Measurements from ENCODE around the gene PEX11A. TPM values are rescaled to one million over a fixed set of nuclear protein-coding genes. Genes with fewer than 3 reads are reported as not detected.
A peak's percentile ranks its signal among the peaks of the same experiment; 100 is the strongest.

Gene PEX11A
- total RNA-seq, 2 donors from 2014 or later = 2.7 to 4.0 TPM

DNA sequence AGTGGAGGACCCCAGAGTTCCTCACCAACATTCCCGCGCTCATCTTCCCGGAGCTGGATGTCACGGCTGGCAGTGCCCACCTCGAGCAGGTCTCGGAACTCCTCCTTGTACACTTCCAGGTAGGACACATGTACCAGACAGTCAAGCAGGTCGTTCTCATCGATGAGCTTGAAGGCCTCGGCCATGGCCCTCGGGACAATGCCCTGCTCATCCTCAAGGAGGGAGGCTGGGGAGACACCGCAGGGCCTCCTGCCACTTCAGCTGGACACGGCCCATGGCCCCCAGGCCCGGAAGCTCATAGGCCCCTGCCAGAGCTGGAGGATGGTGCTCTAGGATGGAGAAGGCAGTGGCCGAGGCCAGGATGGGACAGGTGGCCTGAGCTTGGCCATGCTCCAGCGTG is 40.8 kb downstream of the PEX11A start:
- Histone ChIP-seq H3K27ac (ENCODE audit: low read depth, low read length) (no peak overlapping the region), H3K9ac (ENCODE audit: extremely low read depth, low read length, poor library complexity, severe bottlenecking) (no peak overlapping the region), H3K4me1 (ENCODE audit: control insufficient read depth, insufficient read depth, low read length) (no peaks in the 10 kb centered on the region), H3K27me3 (ENCODE audit: control insufficient read depth, insufficient read depth, low read length, poor library complexity, severe bottlenecking) (no peaks in the 10 kb centered on the region), H3K36me3 (ENCODE audit: control insufficient read depth, insufficient read depth, low read length) (peaks cover 22% of the 10 kb centered on the region), H3K4me3 (ENCODE audit: low read length) (no peak overlapping the region), H3K9me3 (ENCODE audit: control insufficient read depth, low read length) (no peaks in the 10 kb centered on the region)
- H3K9me3 Mint-ChIP-seq = no peaks in the 10 kb centered on the region
- no peak overlapping the region for H3K27ac Mint-ChIP-seq
- H3K36me3 Mint-ChIP-seq (ENCODE audit: low read depth) = peaks cover 51% of the 10 kb centered on the region
- no peak overlapping the region for H3K4me3 Mint-ChIP-seq
- peaks cover 5% of the 10 kb centered on the region for H3K4me1 Mint-ChIP-seq
- TF ChIP-seq, protein P1, sequence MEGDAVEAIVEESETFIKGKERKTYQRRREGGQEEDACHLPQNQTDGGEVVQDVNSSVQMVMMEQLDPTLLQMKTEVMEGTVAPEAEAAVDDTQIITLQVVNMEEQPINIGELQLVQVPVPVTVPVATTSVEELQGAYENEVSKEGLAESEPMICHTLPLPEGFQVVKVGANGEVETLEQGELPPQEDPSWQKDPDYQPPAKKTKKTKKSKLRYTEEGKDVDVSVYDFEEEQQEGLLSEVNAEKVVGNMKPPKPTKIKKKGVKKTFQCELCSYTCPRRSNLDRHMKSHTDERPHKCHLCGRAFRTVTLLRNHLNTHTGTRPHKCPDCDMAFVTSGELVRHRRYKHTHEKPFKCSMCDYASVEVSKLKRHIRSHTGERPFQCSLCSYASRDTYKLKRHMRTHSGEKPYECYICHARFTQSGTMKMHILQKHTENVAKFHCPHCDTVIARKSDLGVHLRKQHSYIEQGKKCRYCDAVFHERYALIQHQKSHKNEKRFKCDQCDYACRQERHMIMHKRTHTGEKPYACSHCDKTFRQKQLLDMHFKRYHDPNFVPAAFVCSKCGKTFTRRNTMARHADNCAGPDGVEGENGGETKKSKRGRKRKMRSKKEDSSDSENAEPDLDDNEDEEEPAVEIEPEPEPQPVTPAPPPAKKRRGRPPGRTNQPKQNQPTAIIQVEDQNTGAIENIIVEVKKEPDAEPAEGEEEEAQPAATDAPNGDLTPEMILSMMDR (conservative IDR thresholded peaks at IDR 0.05) = no peak
- H3K27me3 Mint-ChIP-seq (ENCODE audit: insufficient read depth) = peaks cover 5% of the 10 kb centered on the region
- WGBS, 2 experiments (ENCODE audit: insufficient coverage in 1 of 2, insufficient read length in 1 of 2) = 95 to 97% methylated on average over 13 to 15 of the region's 15 CpGs
- no peak for DNase-seq

DNA sequence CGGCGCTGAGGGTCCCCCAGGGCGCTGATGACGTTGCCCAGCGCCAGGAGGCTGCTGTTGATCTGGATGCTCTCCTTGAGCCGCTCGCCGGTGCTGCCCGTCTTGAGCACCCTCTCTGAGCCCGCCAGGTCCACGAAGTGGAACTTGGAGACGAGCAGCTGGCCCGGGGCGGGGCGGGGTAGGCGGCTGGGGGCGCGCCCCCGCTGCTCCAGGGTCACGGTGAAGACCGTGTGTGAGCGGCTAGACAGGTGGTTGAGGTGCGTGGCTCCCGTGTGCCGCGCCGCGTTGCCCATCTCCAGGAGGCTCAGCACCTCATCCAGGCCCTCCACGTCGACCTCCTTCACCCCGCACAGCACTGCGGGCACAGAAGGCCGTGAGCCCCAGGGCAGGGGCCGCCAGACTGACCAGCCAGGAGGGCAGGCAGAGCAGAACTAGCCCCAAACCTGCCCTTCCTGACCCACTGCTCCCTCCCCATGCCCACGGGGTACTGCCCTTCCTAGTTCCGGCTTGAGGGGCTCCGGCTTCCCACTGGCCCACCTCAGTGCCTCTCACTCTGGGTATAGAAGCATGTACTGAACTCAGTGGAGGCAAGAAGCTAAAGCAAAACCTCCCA is 41.4 kb downstream of the PEX11A start:
- peaks cover 1% of the 10 kb centered on the region for H3K27me3 Mint-ChIP-seq (ENCODE audit: insufficient read depth)
- Histone ChIP-seq H3K27ac (ENCODE audit: low read depth, low read length) (no peak overlapping the region), H3K9me3 (ENCODE audit: control insufficient read depth, low read length) (no peaks in the 10 kb centered on the region), H3K36me3 (ENCODE audit: control insufficient read depth, insufficient read depth, low read length) (peaks cover 25% of the 10 kb centered on the region), H3K9ac (ENCODE audit: extremely low read depth, low read length, poor library complexity, severe bottlenecking) (no peak overlapping the region), H3K27me3 (ENCODE audit: control insufficient read depth, insufficient read depth, low read length, poor library complexity, severe bottlenecking) (no peaks in the 10 kb centered on the region), H3K4me3 (ENCODE audit: low read length) (no peak overlapping the region), H3K4me1 (ENCODE audit: control insufficient read depth, insufficient read depth, low read length) (no peaks in the 10 kb centered on the region)
- H3K9me3 Mint-ChIP-seq = no peaks in the 10 kb centered on the region
- no peak overlapping the region for H3K4me3 Mint-ChIP-seq
- no peaks in the 10 kb centered on the region for H3K4me1 Mint-ChIP-seq
- TF ChIP-seq, protein P1 (conservative IDR thresholded peaks at IDR 0.05) = no peak
- 93 to 97% methylated on average over 22 to 37 of the region's 37 CpGs for WGBS, 2 experiments (ENCODE audit: insufficient coverage in 1 of 2, insufficient read length in 1 of 2)
- DNase-seq = no peak
- peaks cover 51% of the 10 kb centered on the region for H3K36me3 Mint-ChIP-seq (ENCODE audit: low read depth)
- H3K27ac Mint-ChIP-seq = no peak overlapping the region

DNA sequence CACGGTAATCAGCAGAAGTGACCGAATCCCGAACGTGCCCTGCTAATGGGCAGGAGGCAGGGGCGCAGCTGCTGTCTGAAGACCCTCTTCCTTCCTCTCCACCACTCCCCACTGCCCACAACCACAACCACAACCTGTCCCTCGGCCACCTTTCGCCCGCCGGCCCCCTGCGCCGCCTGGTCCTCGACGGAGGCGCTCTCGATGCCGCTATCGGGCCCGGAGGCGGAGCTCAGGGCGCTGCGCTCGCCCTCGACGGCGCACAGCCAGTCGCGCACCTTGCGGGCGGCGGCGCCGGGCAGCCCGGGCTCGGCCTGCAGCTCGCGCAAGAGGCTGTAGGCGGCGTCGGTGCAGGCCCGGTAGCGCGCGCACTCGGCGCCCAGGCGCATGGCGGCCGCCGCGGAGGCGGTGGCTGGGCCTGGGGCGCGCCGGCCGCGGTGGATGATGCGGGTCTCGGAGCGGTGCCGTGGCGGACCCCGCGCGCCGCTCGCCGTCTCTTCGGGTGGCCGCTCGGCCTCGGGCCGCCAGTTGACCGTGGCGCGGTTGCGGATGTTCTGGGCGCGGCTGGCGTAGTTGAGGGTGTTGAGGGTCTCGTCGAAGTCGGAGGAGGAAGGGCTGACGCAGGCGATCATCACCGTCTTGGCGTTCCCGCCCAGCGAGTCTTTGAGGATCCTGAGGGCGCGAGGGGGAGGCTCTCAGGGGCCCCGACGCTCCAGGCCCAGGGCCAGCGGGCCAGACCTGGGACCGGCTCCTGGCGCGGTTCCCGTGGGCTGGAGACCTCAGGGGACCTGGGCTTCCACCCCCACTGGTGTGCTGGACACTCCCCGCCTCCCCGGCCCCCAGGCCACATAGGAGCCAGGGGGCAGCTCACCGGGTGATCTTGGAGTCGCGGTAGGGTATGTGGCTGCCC is 42.2 kb downstream of the PEX11A start:
- H3K9me3 ChIP-seq (ENCODE audit: control insufficient read depth, low read length) = no peaks in the 10 kb centered on the region
- Mint-ChIP-seq H3K9me3 (no peaks in the 10 kb centered on the region), H3K36me3 (ENCODE audit: low read depth) (peaks cover 57% of the 10 kb centered on the region), H3K27me3 (ENCODE audit: insufficient read depth) (peaks cover 1% of the 10 kb centered on the region), H3K4me3 (no peak overlapping the region), H3K27ac (no peak overlapping the region), H3K4me1 (no peaks in the 10 kb centered on the region)
- peaks cover 27% of the 10 kb centered on the region for H3K36me3 ChIP-seq (ENCODE audit: control insufficient read depth, insufficient read depth, low read length)
- no peak overlapping the region for H3K9ac ChIP-seq (ENCODE audit: extremely low read depth, low read length, poor library complexity, severe bottlenecking)
- WGBS, 2 experiments (ENCODE audit: insufficient coverage in 1 of 2, insufficient read length in 1 of 2) = 96 to 97% methylated on average over 44 to 102 of the region's 102 CpGs
- H3K27ac ChIP-seq (ENCODE audit: low read depth, low read length) = no peak overlapping the region
- no peaks in the 10 kb centered on the region for H3K4me1 ChIP-seq (ENCODE audit: control insufficient read depth, insufficient read depth, low read length)
- no peaks in the 10 kb centered on the region for H3K27me3 ChIP-seq (ENCODE audit: control insufficient read depth, insufficient read depth, low read length, poor library complexity, severe bottlenecking)
- peak; percentile 80 for DNase-seq
- TF ChIP-seq, protein P1 (conservative IDR thresholded peaks at IDR 0.05) = no peak
- H3K4me3 ChIP-seq (ENCODE audit: low read length) = no peak overlapping the region

Data from endodermal cell (in vitro differentiated cells).